ENCODE results near the gene SUPT7L. TPM values are rescaled to one million over a fixed set of nuclear protein-coding genes. Genes with fewer than 3 reads are reported as not detected.

The SUPT7L gene
- total and polyA plus RNA-seq, 2 of the 13 experiments (the other 11 are each of a cell fraction or from before 2014, with no cell fraction given): 32.9 to 77.5 TPM

- TF ChIP-seq CEBPB (IDR thresholded peaks at IDR 0.05; ENCODE audit: borderline replicate concordance, low read depth, low read length): 0 out of 2 replicates have a peak, but pooled peaks have one; percentile 12
- TF ChIP-seq CBX1 (IDR thresholded peaks at IDR 0.05; ENCODE audit: low read depth): peak; percentile 84
- TF ChIP-seq MIER2 (CRISPR knock-in tag; IDR thresholded peaks at IDR 0.05): peak; percentile 22; the same call in 1 of the 2 replicates
- no peak; the same call in 1 of the 2 replicates for TF ChIP-seq ZNF749 (CRISPR knock-in tag; IDR thresholded peaks at IDR 0.05; ENCODE audit: borderline replicate concordance)
- TF ChIP-seq KLF16 (CRISPR knock-in tag; IDR thresholded peaks at IDR 0.05): peak; percentile 87; a peak in 2 of 4 replicates
- peak; percentile 82; the same call in 1 of the 2 replicates for TF ChIP-seq ZSCAN30 (CRISPR knock-in tag; IDR thresholded peaks at IDR 0.05)
- no peak for TF ChIP-seq DDIT3 (CRISPR knock-in tag; IDR thresholded peaks at IDR 0.05)
- TF ChIP-seq HMG20B (CRISPR knock-in tag; conservative IDR thresholded peaks at IDR 0.05): peak; percentile 49; the same call in 1 of the 2 replicates
- 0 out of 2 replicates have a peak, but pooled peaks have one; percentile 90 for TF ChIP-seq ZNF713 (CRISPR knock-in tag; IDR thresholded peaks at IDR 0.05)
- TF ChIP-seq ATAD3A (CRISPR knock-in tag; IDR thresholded peaks at IDR 0.05): no peak
- TF ChIP-seq ZNF276 (CRISPR knock-in tag; IDR thresholded peaks at IDR 0.05; ENCODE audit: low read depth): no peak
- TF ChIP-seq EZH2 (conservative IDR thresholded peaks at IDR 0.05; ENCODE audit: low read depth, low read length): no peak
- no peak for TF ChIP-seq NCOA5 (CRISPR knock-in tag; IDR thresholded peaks at IDR 0.05)
- peak; percentile 81 for TF ChIP-seq GATA4 (IDR thresholded peaks at IDR 0.05; ENCODE audit: borderline replicate concordance, low read depth)
- no peak for TF ChIP-seq NR3C1 (CRISPR knock-in tag; IDR thresholded peaks at IDR 0.05)
- peak; percentile 66 for TF ChIP-seq ZNF407 (CRISPR knock-in tag; IDR thresholded peaks at IDR 0.05; ENCODE audit: not compliant biosample characterization)
Measured at GRCh38 chr2:27628767-27629709, 34.4 kb downstream of the SUPT7L start, which contains the start of the genes CCDC121 and GPN1 (continued).
